Middle frontal gyrus (tissue), 1 donor: ENCODE data around the gene HES1.
"Not testable (repeated sequence)": the region's sequence is repeated elsewhere in the genome, so short reads cannot be mapped to it uniquely, and the experiment has no call there.

Experiments used
- DNase-seq: peaks from one replicate; pipeline ENCODE4 v3.0.0-alpha.2; 2015; ENCODE audit warnings: low spot score; ENCODE audit errors: extremely low spot score

Gene HES1

GRCh38 chr3:194140520-194141414 lies 4.8 kb downstream of the HES1 start:
- DNase-seq: no peak

- no peak for DNase-seq
Observed at GRCh38 chr3:194141415-194142155, 5.6 kb downstream of the HES1 start.

GRCh38 chr3:194142156-194142910 lies 6.4 kb downstream of the HES1 start:
- DNase-seq: no peak

- no peak for DNase-seq
Observed at GRCh38 chr3:194145702-194146101, 9.8 kb downstream of the HES1 start.

- DNase-seq: no peak
Observed at GRCh38 chr3:194147679-194148078, 11.7 kb downstream of the HES1 start.

GRCh38 chr3:194148383-194148782 lies 12.4 kb downstream of the HES1 start:
- DNase-seq: no peak

- no peak for DNase-seq
Observed at GRCh38 chr3:194150252-194150934, 14.4 kb downstream of the HES1 start.

GRCh38 chr3:194150935-194151302 lies 15.0 kb downstream of the HES1 start:
- DNase-seq: not testable (repeated sequence)

- no peak for DNase-seq
Observed at GRCh38 chr3:194154346-194154745, 18.4 kb downstream of the HES1 start.

- no peak for DNase-seq
Observed at GRCh38 chr3:194156095-194156494, 20.1 kb downstream of the HES1 start.

GRCh38 chr3:194158942-194159439 lies 23.0 kb downstream of the HES1 start:
- DNase-seq: no peak

- DNase-seq: no peak
Observed at GRCh38 chr3:194160158-194160557, 24.2 kb downstream of the HES1 start.

GRCh38 chr3:194161131-194162045 lies 25.4 kb downstream of the HES1 start:
- DNase-seq: no peak

GRCh38 chr3:194162070-194162678 lies 26.2 kb downstream of the HES1 start:
- DNase-seq: no peak

- no peak for DNase-seq
Observed at GRCh38 chr3:194162817-194163584, 27.1 kb downstream of the HES1 start.

- no peak for DNase-seq
Observed at GRCh38 chr3:194163697-194164096, 27.7 kb downstream of the HES1 start.

GRCh38 chr3:194164861-194165260 lies 28.9 kb downstream of the HES1 start:
- DNase-seq: no peak

GRCh38 chr3:194165271-194166018 lies 29.5 kb downstream of the HES1 start:
- no peak for DNase-seq
